Measurements from ENCODE around the gene ZFAND2A.

GRCh38 chr7:1170741-1171501 is 10.9 kb upstream of the ZFAND2A start:
- TF ChIP-seq CTCF (conservative IDR thresholded peaks at IDR 0.05 in 1 of 2, IDR thresholded peaks at IDR 0.05 in 1 of 2; ENCODE audit: extremely low read depth in 1 of 2, insufficient read depth in 1 of 2, low read depth in 1 of 2, low read length in 2 of 2) (no peak), EZH2 (IDR thresholded peaks at IDR 0.05; ENCODE audit: borderline replicate concordance, low read length) (no peak)

Measured in mammary epithelial cell (primary cell).